Gastroesophageal sphincter (tissue), 4 donors: ENCODE results near the gene ULK1. TPM values are rescaled to one million over a fixed set of nuclear protein-coding genes. Genes with fewer than 3 reads are reported as not detected.
"Not testable (repeated sequence)": the region's sequence is repeated elsewhere in the genome, so short reads cannot be mapped to it uniquely, and the experiment has no call there.

ENCODE experiments used
- ATAC-seq: fragments of 150-250 bp; one replicate; pipeline ENCODE4 v1.9.1; 2016; ENCODE audit warnings: mild to moderate bottlenecking, moderate library complexity
- H3K27ac ChIP-seq, 4 donors: fragments of 200-600 bp; sonication (generic) in 3 of 4; 1 replicate in 3 of 4; 2 replicates in 1 of 4; pipeline ENCODE4 v1.5.1; 2016 to 2019
- H3K27me3 ChIP-seq: fragments of 200-600 bp; sonication (generic); one replicate; pipeline ENCODE4 v1.5.1; 2019
- H3K36me3 ChIP-seq, 2 donors: fragments of 200-600 bp; sonication (generic); one replicate each; pipeline ENCODE4 v1.5.1; 2019; ENCODE audit warnings: control low read depth in 1 of 2
- H3K4me1 ChIP-seq, 3 donors: fragments of 200-600 bp; sonication (generic); 1 replicate in 2 of 3; 2 replicates in 1 of 3; pipeline ENCODE4 v1.5.1; 2016 to 2019; ENCODE audit warnings: control low read depth in 2 of 3
- H3K4me3 ChIP-seq, 2 donors: fragments of 200-600 bp; sonication (generic); one replicate each; pipeline ENCODE4 v1.5.1; 2019; ENCODE audit warnings: mild to moderate bottlenecking in 1 of 2, moderate library complexity in 1 of 2
- H3K9me3 ChIP-seq, 3 donors: fragments of 200-600 bp; sonication (generic); one replicate each; pipeline ENCODE4 v1.5.1; 2017 to 2019; ENCODE audit warnings: control low read depth in 2 of 3
- CTCF ChIP-seq, 4 experiments: fragments of 200-600 bp in 2 of 4; fragments of 450-650 bp in 2 of 4; sonication (generic) in 1 of 4; IDR thresholded peaks; one replicate each; pipeline ENCODE4 v1.5.1; 2017 to 2019; ENCODE audit warnings: antibody characterized with exemption in 4 of 4, mild to moderate bottlenecking in 2 of 4, moderate library complexity in 2 of 4
- EP300 ChIP-seq: sonication (generic); formaldehyde crosslinking; IDR thresholded peaks from one replicate; pipeline ENCODE4 v1.6.1; 2017; ENCODE audit warnings: antibody characterized with exemption, mild to moderate bottlenecking
- POLR2A ChIP-seq, 2 donors: fragments of 450-650 bp; IDR thresholded peaks; one replicate each; pipeline ENCODE4 v1.6.1; 2017; ENCODE audit warnings: antibody characterized with exemption in 2 of 2, mild to moderate bottlenecking in 2 of 2, moderate library complexity in 1 of 2
- POLR2AphosphoS5 ChIP-seq: sonication (generic); formaldehyde crosslinking; IDR thresholded peaks from one replicate; pipeline ENCODE4 v1.6.1; 2017; ENCODE audit warnings: antibody characterized with exemption
- WGBS, 2 donors: methylation state at CpG; one replicate each; pipeline ENCODE4 v1.1.5; 2018; ENCODE audit warnings: low coverage in 1 of 2; 5-methylcytosine and 5-hydroxymethylcytosine counted together
- total RNA-seq, 4 donors: library from RNA; depleted of rRNA; stranded (reverse); fragments of >200 nt; gene quantifications; one replicate each; pipeline ENCODE4 v1.1.0, GENCODE V29; 2016

Gene ULK1
- total RNA-seq, 4 donors from 2014 or later = 10.0 to 34.2 (median 21.8) TPM

- no peaks in the 10 kb centered on the region for H3K9me3 ChIP-seq
- no peaks in the 10 kb centered on the region for H3K4me1 ChIP-seq
- H3K27me3 ChIP-seq = no peaks in the 10 kb centered on the region
- no peak overlapping the region for H3K4me3 ChIP-seq
- no peak for ATAC-seq
- 79 to 86% methylated on average over 9 to 11 of the region's 21 CpGs for WGBS, 2 donors
- H3K27ac ChIP-seq = no peak overlapping the region
- H3K36me3 ChIP-seq = no peaks in the 10 kb centered on the region
- no peak for TF ChIP-seq POLR2AphosphoS5
- TF ChIP-seq EP300 = no peak
- no peak for TF ChIP-seq POLR2A (IDR thresholded peaks at IDR 0.05)
- TF ChIP-seq CTCF (IDR thresholded peaks at IDR 0.05) = no peak
Observed at GRCh38 chr12:131872154-131873051, 22.0 kb upstream of the ULK1 start.

GRCh38 chr12:131873293-131873692, 21.1 kb upstream of the ULK1 start:
- ATAC-seq = no peak
- Histone ChIP-seq H3K9me3 (no peaks in the 10 kb centered on the region), H3K4me1 (no peaks in the 10 kb centered on the region), H3K27me3 (no peaks in the 10 kb centered on the region), H3K36me3 (no peaks in the 10 kb centered on the region), H3K27ac (no peak overlapping the region), H3K4me3 (no peak overlapping the region)
- no peak for TF ChIP-seq EP300
- TF ChIP-seq CTCF (IDR thresholded peaks at IDR 0.05) = no peak
- no peak for TF ChIP-seq POLR2A (IDR thresholded peaks at IDR 0.05)
- TF ChIP-seq POLR2AphosphoS5 = no peak
- WGBS, 2 donors = 96% methylated on average over 11 of the region's 21 CpGs; no CpG with 5 or more reads in 1 of the 2 donors

GRCh38 chr12:131874972-131875371, 19.4 kb upstream of the ULK1 start:
- H3K27ac ChIP-seq, H3K9me3 ChIP-seq, H3K36me3 ChIP-seq, H3K4me3 ChIP-seq, H3K4me1 ChIP-seq, H3K27me3 ChIP-seq, ATAC-seq: not testable (repeated sequence)
- 73% methylated on average over 2 to 5 of the region's 6 CpGs for WGBS, 2 donors

- not testable (repeated sequence) for H3K4me3 ChIP-seq, ATAC-seq, H3K36me3 ChIP-seq, H3K27ac ChIP-seq, H3K9me3 ChIP-seq, H3K4me1 ChIP-seq
- peaks cover 10% of the 10 kb centered on the region for H3K27me3 ChIP-seq
- 63 to 72% methylated on average over 6 to 9 of the region's 10 CpGs for WGBS, 2 donors
Observed at GRCh38 chr12:131877216-131877615, 17.2 kb upstream of the ULK1 start.

GRCh38 chr12:131878436-131878835, 16.0 kb upstream of the ULK1 start:
- H3K27ac ChIP-seq, H3K4me1 ChIP-seq, ATAC-seq, H3K36me3 ChIP-seq, H3K9me3 ChIP-seq, H3K4me3 ChIP-seq: not testable (repeated sequence)
- 43 to 58% methylated on average over 2 to 3 of the region's 3 CpGs for WGBS, 2 donors
- H3K27me3 ChIP-seq = peaks cover 13% of the 10 kb centered on the region

- Histone ChIP-seq H3K4me1 (no peaks in the 10 kb centered on the region), H3K9me3 (peaks cover 0 to 9% (median 0%) of the 10 kb centered on the region in 3 donors), H3K4me3 (no peak overlapping the region), H3K27me3 (peaks cover 13% of the 10 kb centered on the region), H3K27ac (no peak overlapping the region), H3K36me3 (no peaks in the 10 kb centered on the region)
- TF ChIP-seq POLR2AphosphoS5 = no peak
- WGBS, 2 donors = 53 to 77% methylated on average over 4 to 13 of the region's 16 CpGs
- ATAC-seq = peak; percentile 13
Observed at GRCh38 chr12:131882804-131883520, 11.5 kb upstream of the ULK1 start.

GRCh38 chr12:131883521-131883900, 10.9 kb upstream of the ULK1 start:
- no peak overlapping the region for H3K4me3 ChIP-seq
- peaks cover 13% of the 10 kb centered on the region for H3K27me3 ChIP-seq
- H3K4me1 ChIP-seq = no peaks in the 10 kb centered on the region
- peak; percentile 19 for ATAC-seq
- H3K36me3 ChIP-seq = no peaks in the 10 kb centered on the region
- WGBS, 2 donors = 87% methylated on average over 4 of the region's 4 CpGs; no CpG with 5 or more reads in 1 of the 2 donors
- no peak overlapping the region for H3K27ac ChIP-seq
- no peak for TF ChIP-seq POLR2AphosphoS5
- no peak for TF ChIP-seq EP300
- TF ChIP-seq CTCF (IDR thresholded peaks at IDR 0.05) = no peak
- no peak for TF ChIP-seq POLR2A (IDR thresholded peaks at IDR 0.05)
- H3K9me3 ChIP-seq = peaks cover 0 to 9% (median 0%) of the 10 kb centered on the region in 3 donors

- not testable (repeated sequence) for ATAC-seq, H3K9me3 ChIP-seq, H3K36me3 ChIP-seq, H3K4me1 ChIP-seq, H3K4me3 ChIP-seq, H3K27ac ChIP-seq
- WGBS, 2 donors = 40 to 89% methylated on average over 2 to 7 of the region's 8 CpGs
- H3K27me3 ChIP-seq = peaks cover 13% of the 10 kb centered on the region
Observed at GRCh38 chr12:131885076-131885475, 9.3 kb upstream of the ULK1 start.
